A549 treated with dexamethasone at 1 μM for 4 hours (cell line): ENCODE data around the gene ATP6V0A4. TPM values are rescaled to one million over a fixed set of nuclear protein-coding genes. Genes with fewer than 3 reads are reported as not detected.

Experiments
- total RNA-seq: library from RNA; stranded (reverse); fragments of 200-300 nt; extraction: Qiagen RNA extraction; gene quantifications from 5 replicates; pipeline ENCODE4 v1.2.3, GENCODE V29; 2022

Gene ATP6V0A4
- total RNA-seq, result 0.20 to 0.27 TPM (median 0.27 TPM) in 5 replicates

GRCh38 chr7:138797715-138798320 is at the start of gene ATP6V0A4, which contains the start of gene TMEM213:
TSS of gene ATP6V0A4 (minus strand) at chr7:138798196. CDS start at chr7:138771247, 26,949 bp downstream.
TSS of gene TMEM213 (plus strand) at chr7:138797994. CDS start at chr7:138798105, 111 bp downstream.

GRCh38 chr7:138700857-138701536 is 97.0 kb downstream of the ATP6V0A4 start, which contains the start of gene SVOPL:
TSS of gene SVOPL (minus strand) at chr7:138701362. CDS start at chr7:138679045, 22,317 bp downstream.

Other genes starting within 250 kb of the ATP6V0A4 start
- not detected in 5 replicates for gene SVOPL, start 96.8 kb downstream of the ATP6V0A4 start, total RNA-seq
- gene TMEM213, start 202 bp downstream of the ATP6V0A4 start, total RNA-seq, result not detected in 5 replicates
- gene KIAA1549, start 183.2 kb upstream of the ATP6V0A4 start, total RNA-seq, result 4.0 to 7.3 TPM (median 6.2 TPM) in 5 replicates
- gene ZC3HAV1L, start 237.8 kb upstream of the ATP6V0A4 start, total RNA-seq, result 4.2 to 10.5 TPM (median 8.9 TPM) in 5 replicates